GM23248 (cell line): ENCODE measurements around the gene SYCE1.

ENCODE experiments used
- EZH2 ChIP-seq: fragments of 200-600 bp; sonication (generic); IDR thresholded peaks from 2 replicates; pipeline ENCODE4 v1.6.1; 2018; ENCODE audit warnings: antibody characterized with exemption, mild to moderate bottlenecking; ENCODE audit not compliant: insufficient read depth, poor library complexity, severe bottlenecking
- EZH2phosphoT487 ChIP-seq: fragments of 200-600 bp; sonication (generic); IDR thresholded peaks from 2 replicates; pipeline ENCODE4 v1.6.1; 2018; ENCODE audit warnings: antibody characterized with exemption, moderate library complexity, mild to moderate bottlenecking, low read depth; ENCODE audit not compliant: insufficient read depth

- TF ChIP-seq EZH2phosphoT487 (no peak), EZH2 (no peak)
Observed at GRCh38 chr10:133600657-133601056, 35.3 kb upstream of the SYCE1 start.
